ENCODE measurements around the gene PRDM16. TPM values are rescaled to one million over a fixed set of nuclear protein-coding genes. Genes with fewer than 3 reads are reported as not detected.

Gene PRDM16
- total RNA-seq, 1 experiment from 2014 or later, result 22.3 TPM

- no peak for ATAC-seq
These were observed 409.2 kb downstream of the PRDM16 start for GRCh38 chr1:3478187-3478586.

GRCh38 chr1:3479511-3480368, 410.7 kb downstream of the PRDM16 start:
- H3K4me3 ChIP-seq (ENCODE audit: low read depth in 2 of 2, low read length in 2 of 2), result no peak overlapping the region
- ChIA-PET POLR2A (no interaction called here), CTCF (no interaction called here)
- H3K36me3 ChIP-seq (ENCODE audit: control insufficient read depth, insufficient read depth, low read length), result no peaks in the 10 kb centered on the region
- intact Hi-C loops (cut with micrococcal nuclease; ENCODE audit: unreplicated experiment) (no loop called here), in situ Hi-C loops (cut with HindIII; ENCODE audit: low pct_unique_long_range_greater_than_20kb, low sequenced_read_pairs) (no loop called here)
- no peak for TF ChIP-seq SIN3A (IDR thresholded peaks at IDR 0.05; ENCODE audit: borderline replicate concordance, insufficient read depth, low read depth, low read length)
- no peak for TF ChIP-seq CTCF (IDR thresholded peaks at IDR 0.05)
- no peak for TF ChIP-seq TCF7L2 (IDR thresholded peaks at IDR 0.05; ENCODE audit: low read depth, low read length)
- TF ChIP-seq POLR2AphosphoS5 (IDR thresholded peaks at IDR 0.05; ENCODE audit: low read depth, low read length), result no peak
- no peak for TF ChIP-seq REST (IDR thresholded peaks at IDR 0.05; ENCODE audit: insufficient read depth in 1 of 2, low read depth in 2 of 2, low read length in 1 of 2)
- H3K4me1 ChIP-seq (ENCODE audit: control insufficient read depth, insufficient read depth, low read length), result peaks cover 21% of the 10 kb centered on the region
- DNase-seq (ENCODE audit: low read depth, low spot score) (no peak), ATAC-seq (no peak)
- H3K9me3 ChIP-seq (ENCODE audit: control insufficient read depth, insufficient read depth, low read depth, low read length), result no peaks in the 10 kb centered on the region
- H3K27me3 ChIP-seq (ENCODE audit: control insufficient read depth, insufficient read depth, low read length), result no peaks in the 10 kb centered on the region
- no TSS peak for BruUV-seq (replicated peaks)
- H3K27ac ChIP-seq (ENCODE audit: low read length), result no peak overlapping the region

More at GRCh38 chr1:3478187-3478586, 409.2 kb downstream of the PRDM16 start:
- Histone ChIP-seq H3K27ac (ENCODE audit: low read length) (no peak overlapping the region), H3K27me3 (ENCODE audit: control insufficient read depth, insufficient read depth, low read length) (no peaks in the 10 kb centered on the region), H3K9me3 (ENCODE audit: control insufficient read depth, insufficient read depth, low read depth, low read length) (no peaks in the 10 kb centered on the region), H3K4me1 (ENCODE audit: control insufficient read depth, insufficient read depth, low read length) (peaks cover 27% of the 10 kb centered on the region), H3K4me3 (ENCODE audit: low read depth in 2 of 2, low read length in 2 of 2) (no peak overlapping the region), H3K36me3 (ENCODE audit: control insufficient read depth, insufficient read depth, low read length) (no peaks in the 10 kb centered on the region)
- no peak for TF ChIP-seq REST (IDR thresholded peaks at IDR 0.05; ENCODE audit: insufficient read depth in 1 of 2, low read depth in 2 of 2, low read length in 1 of 2)
- TF ChIP-seq POLR2AphosphoS5 (IDR thresholded peaks at IDR 0.05; ENCODE audit: low read depth, low read length), result no peak
- TF ChIP-seq SIN3A (IDR thresholded peaks at IDR 0.05; ENCODE audit: borderline replicate concordance, insufficient read depth, low read depth, low read length), result no peak
- TF ChIP-seq TCF7L2 (IDR thresholded peaks at IDR 0.05; ENCODE audit: low read depth, low read length), result no peak
- no peak for TF ChIP-seq CTCF (IDR thresholded peaks at IDR 0.05)
- intact Hi-C loops (cut with micrococcal nuclease; ENCODE audit: unreplicated experiment), result no loop called here
- POLR2A ChIA-PET, result no interaction called here
- CTCF ChIA-PET, result interaction anchor here (2.0 kb wide), 1 partner anchor 25 kb away, joined by 8 read pairs; no protein-coding TSS in a partner anchor
- no peak for DNase-seq (ENCODE audit: low read depth, low spot score)
- no TSS peak for BruUV-seq (replicated peaks)
- in situ Hi-C loops (cut with HindIII; ENCODE audit: low pct_unique_long_range_greater_than_20kb, low sequenced_read_pairs), result no loop called here
